GM18951 (cell line): ENCODE measurements around the gene ARL8A.

Source experiments
- POLR2A ChIP-seq: IDR thresholded peaks from 4 replicates; pipeline ENCODE4 v1.6.1; 2011; ENCODE audit warnings: mild to moderate bottlenecking; ENCODE audit not compliant: insufficient read length, insufficient read depth; ENCODE audit errors: extremely low read depth
- in situ Hi-C: fragments of 300-500 bp; cut with MboI; formaldehyde crosslinking; loops from one replicate; pipeline ENCODE4 v1.12.0; 2022; ENCODE audit warnings: low sequenced_read_pairs, mixed read lengths, inconsistent platforms; ENCODE audit not compliant: unreplicated experiment

Gene ARL8A

GRCh38 chr1:202159534-202160371 lies 15.2 kb upstream of the ARL8A start:
- peak; percentile 68 for TF ChIP-seq POLR2A
- in situ Hi-C loops, result no loop called here

- in situ Hi-C loops, result no loop called here
- peak; percentile 30 for TF ChIP-seq POLR2A
Observed at GRCh38 chr1:202158810-202159533, 14.4 kb upstream of the ARL8A start.

- TF ChIP-seq POLR2A, result no peak
- in situ Hi-C loops, result no loop called here
Observed at GRCh38 chr1:202157945-202158344, 13.4 kb upstream of the ARL8A start.

GRCh38 chr1:202156590-202156989 lies 12.1 kb upstream of the ARL8A start:
- TF ChIP-seq POLR2A, result no peak
- in situ Hi-C loops, result no loop called here

GRCh38 chr1:202155478-202156021 lies 11.0 kb upstream of the ARL8A start:
- no peak for TF ChIP-seq POLR2A
- in situ Hi-C loops, result no loop called here

GRCh38 chr1:202154766-202155477 lies 10.4 kb upstream of the ARL8A start:
- in situ Hi-C loops, result no loop called here

GRCh38 chr1:202154148-202154765 lies 9.7 kb upstream of the ARL8A start:
- TF ChIP-seq POLR2A, result no peak
- in situ Hi-C loops, result no loop called here

More at GRCh38 chr1:202154766-202155477, 10.4 kb upstream of the ARL8A start:
- TF ChIP-seq POLR2A, result no peak

GRCh38 chr1:202153284-202153683 lies 8.7 kb upstream of the ARL8A start:
- no peak for TF ChIP-seq POLR2A
- in situ Hi-C loops, result no loop called here

GRCh38 chr1:202152399-202152798 lies 7.9 kb upstream of the ARL8A start:
- in situ Hi-C loops, result no loop called here
- TF ChIP-seq POLR2A, result no peak

- in situ Hi-C loops, result no loop called here
- TF ChIP-seq POLR2A, result no peak
Observed at GRCh38 chr1:202151045-202151444, 6.5 kb upstream of the ARL8A start.

GRCh38 chr1:202150602-202151001 lies 6.1 kb upstream of the ARL8A start:
- no peak for TF ChIP-seq POLR2A

GRCh38 chr1:202150187-202150586 lies 5.7 kb upstream of the ARL8A start:
- no peak for TF ChIP-seq POLR2A
- in situ Hi-C loops, result no loop called here

More at GRCh38 chr1:202150602-202151001, 6.1 kb upstream of the ARL8A start:
- in situ Hi-C loops, result no loop called here

- TF ChIP-seq POLR2A, result no peak
- in situ Hi-C loops, result no loop called here
Observed at GRCh38 chr1:202149566-202149965, 5.0 kb upstream of the ARL8A start.

- in situ Hi-C loops, result no loop called here
- TF ChIP-seq POLR2A, result no peak
Observed at GRCh38 chr1:202148391-202148790, 3.9 kb upstream of the ARL8A start.
